ENCODE results near the gene FHOD3.

- TF ChIP-seq PAX5 (IDR thresholded peaks at IDR 0.05; ENCODE audit: insufficient read depth, low read length, severe bottlenecking) (no peak), POU2F2 (IDR thresholded peaks at IDR 0.05; ENCODE audit: low read depth, low read length) (no peak)
These were observed 331.1 kb downstream of the FHOD3 start for GRCh38 chr18:36628435-36629137.

Measured in GM12891 (cell line).